Skeletal muscle tissue (tissue), 4 donors: ENCODE data around the gene TOM1L2. TPM values are rescaled to one million over a fixed set of nuclear protein-coding genes. Genes with fewer than 3 reads are reported as not detected.

ENCODE experiments used
- H3K27ac ChIP-seq: one replicate; pipeline ENCODE4 v1.7.0; 2013; ENCODE audit warnings: mild to moderate bottlenecking, low read depth, low read length, inconsistent platforms
- H3K27me3 ChIP-seq, 3 donors: one replicate each; pipeline ENCODE4 v1.7.0; 2013; ENCODE audit warnings: low read length in 3 of 3; ENCODE audit not compliant: control insufficient read depth in 3 of 3, insufficient read depth in 3 of 3
- H3K36me3 ChIP-seq, 3 donors: one replicate each; pipeline ENCODE4 v1.7.0; 2013; ENCODE audit warnings: low read length in 3 of 3; ENCODE audit not compliant: control insufficient read depth in 3 of 3, insufficient read depth in 3 of 3
- H3K4me1 ChIP-seq, 3 donors: one replicate each; pipeline ENCODE4 v1.7.0; 2013; ENCODE audit warnings: low read length in 3 of 3, mild to moderate bottlenecking in 3 of 3; ENCODE audit not compliant: control insufficient read depth in 3 of 3, insufficient read depth in 3 of 3
- H3K4me3 ChIP-seq, 3 donors: one replicate each; pipeline ENCODE4 v1.7.0; 2013; ENCODE audit warnings: low read length in 3 of 3
- H3K9ac ChIP-seq, 3 donors: one replicate each; pipeline ENCODE4 v1.7.0; 2013; ENCODE audit warnings: low read length in 3 of 3, mild to moderate bottlenecking in 3 of 3, moderate library complexity in 2 of 3, low read depth in 1 of 3
- H3K9me3 ChIP-seq, 3 donors: one replicate each; pipeline ENCODE4 v1.7.0; 2013; ENCODE audit warnings: low read length in 3 of 3; ENCODE audit not compliant: control insufficient read depth in 3 of 3
- total RNA-seq: library from RNA; depleted of rRNA; stranded (reverse); fragments of >200 nt; gene quantifications from one replicate; pipeline ENCODE4 v1.2.3, GENCODE V29; 2014
- donor health status: Osteomylitis.

The TOM1L2 gene
- total RNA-seq, 1 donor from 2014 or later = 14.1 TPM

- H3K27me3 ChIP-seq = no peaks in the 10 kb centered on the region
- no peaks in the 10 kb centered on the region for H3K9me3 ChIP-seq
- H3K4me3 ChIP-seq = no peak overlapping the region
- peak overlapping the region in 1 of 3 donors; percentile 21 for H3K9ac ChIP-seq
- peaks cover 22 to 38% (median 25%) of the 10 kb centered on the region in 3 donors for H3K4me1 ChIP-seq
- H3K36me3 ChIP-seq = peaks cover 19 to 38% (median 37%) of the 10 kb centered on the region in 3 donors
- no peak overlapping the region for H3K27ac ChIP-seq
Measured at GRCh38 chr17:17897442-17897841, 74.8 kb downstream of the TOM1L2 start.

DNA sequence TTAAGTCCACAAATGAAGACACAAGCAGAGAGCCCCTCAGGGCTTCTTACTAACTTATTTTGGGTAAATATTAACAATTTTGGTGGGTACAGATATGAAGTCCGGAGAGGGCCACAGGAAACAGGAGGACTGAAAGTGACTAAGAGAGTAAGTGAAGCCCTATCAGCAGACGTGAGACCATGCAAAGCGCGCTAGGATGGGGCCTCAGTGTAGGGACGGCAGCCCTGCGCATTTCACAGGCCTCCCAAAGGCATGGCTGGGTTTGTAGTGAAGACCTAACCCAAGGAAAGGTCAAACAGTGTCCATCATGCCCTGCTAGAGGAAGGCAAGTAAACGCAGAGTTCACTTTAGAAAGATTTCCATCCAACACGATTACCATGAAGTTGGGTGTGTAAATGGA, 75.5 kb downstream of the TOM1L2 start:
- H3K9me3 ChIP-seq = no peaks in the 10 kb centered on the region
- no peaks in the 10 kb centered on the region for H3K27me3 ChIP-seq
- H3K9ac ChIP-seq = no peak overlapping the region
- peaks cover 15 to 31% (median 20%) of the 10 kb centered on the region in 3 donors for H3K4me1 ChIP-seq
- no peak overlapping the region for H3K4me3 ChIP-seq
- H3K36me3 ChIP-seq = peaks cover 22 to 43% (median 40%) of the 10 kb centered on the region in 3 donors
- no peak overlapping the region for H3K27ac ChIP-seq

GRCh38 chr17:17893801-17894644, 78.2 kb downstream of the TOM1L2 start:
- Histone ChIP-seq H3K27me3 (no peaks in the 10 kb centered on the region), H3K4me3 (no peak overlapping the region), H3K36me3 (peaks cover 32 to 48% (median 46%) of the 10 kb centered on the region in 3 donors), H3K9me3 (no peaks in the 10 kb centered on the region), H3K4me1 (peaks cover 0 to 22% (median 2%) of the 10 kb centered on the region in 3 donors), H3K9ac (no peak overlapping the region), H3K27ac (no peak overlapping the region)

DNA sequence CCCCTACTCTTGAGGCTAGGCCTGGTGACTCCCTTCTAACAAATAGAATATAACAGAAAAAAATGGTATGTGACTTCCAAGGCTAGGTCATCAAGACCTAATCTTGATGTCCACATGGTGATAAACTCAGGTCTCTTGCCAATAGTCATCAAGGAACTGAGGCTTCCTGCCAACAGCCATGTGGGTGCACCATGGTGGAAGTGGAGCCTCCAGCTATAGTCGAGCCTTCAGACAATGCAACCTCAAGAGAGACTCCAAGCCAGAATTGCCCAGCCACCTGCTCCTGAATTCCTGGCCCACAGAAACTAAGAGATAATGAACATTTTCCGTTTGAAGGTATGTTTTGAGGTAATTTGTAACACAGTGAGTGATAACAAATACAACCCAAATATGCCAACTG, 79.5 kb downstream of the TOM1L2 start:
- Histone ChIP-seq H3K4me1 (peaks cover 4 to 31% (median 7%) of the 10 kb centered on the region in 3 donors), H3K27me3 (no peaks in the 10 kb centered on the region), H3K4me3 (no peak overlapping the region), H3K36me3 (peaks cover 30 to 44% (median 39%) of the 10 kb centered on the region in 3 donors), H3K27ac (no peak overlapping the region), H3K9ac (no peak overlapping the region), H3K9me3 (no peaks in the 10 kb centered on the region)

DNA sequence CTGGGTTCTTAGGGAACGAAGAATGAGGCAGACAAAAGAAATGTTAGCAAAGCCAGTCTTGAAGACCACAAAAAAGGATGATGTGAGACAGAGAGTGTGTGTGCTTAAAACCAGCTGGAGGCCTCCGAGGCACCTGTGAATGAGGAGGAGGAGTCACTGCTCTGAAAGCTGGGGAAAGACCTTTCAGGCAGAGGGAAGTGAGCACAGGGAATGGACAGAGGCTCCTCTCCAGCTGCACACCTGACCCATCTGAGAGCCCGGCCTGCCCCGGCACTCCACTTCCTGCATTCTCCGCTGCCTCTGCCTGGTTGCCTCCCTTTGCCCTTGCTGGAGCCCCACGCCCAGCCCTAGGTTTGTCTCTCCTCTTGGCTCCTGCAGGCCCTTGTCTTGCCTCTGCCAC, 80.2 kb downstream of the TOM1L2 start:
- no peak overlapping the region for H3K27ac ChIP-seq
- H3K36me3 ChIP-seq = peaks cover 30 to 44% (median 38%) of the 10 kb centered on the region in 3 donors
- no peak overlapping the region for H3K9ac ChIP-seq
- H3K4me1 ChIP-seq = peaks cover 7 to 28% (median 9%) of the 10 kb centered on the region in 3 donors
- H3K9me3 ChIP-seq = no peaks in the 10 kb centered on the region
- no peak overlapping the region for H3K4me3 ChIP-seq
- H3K27me3 ChIP-seq = no peaks in the 10 kb centered on the region

DNA sequence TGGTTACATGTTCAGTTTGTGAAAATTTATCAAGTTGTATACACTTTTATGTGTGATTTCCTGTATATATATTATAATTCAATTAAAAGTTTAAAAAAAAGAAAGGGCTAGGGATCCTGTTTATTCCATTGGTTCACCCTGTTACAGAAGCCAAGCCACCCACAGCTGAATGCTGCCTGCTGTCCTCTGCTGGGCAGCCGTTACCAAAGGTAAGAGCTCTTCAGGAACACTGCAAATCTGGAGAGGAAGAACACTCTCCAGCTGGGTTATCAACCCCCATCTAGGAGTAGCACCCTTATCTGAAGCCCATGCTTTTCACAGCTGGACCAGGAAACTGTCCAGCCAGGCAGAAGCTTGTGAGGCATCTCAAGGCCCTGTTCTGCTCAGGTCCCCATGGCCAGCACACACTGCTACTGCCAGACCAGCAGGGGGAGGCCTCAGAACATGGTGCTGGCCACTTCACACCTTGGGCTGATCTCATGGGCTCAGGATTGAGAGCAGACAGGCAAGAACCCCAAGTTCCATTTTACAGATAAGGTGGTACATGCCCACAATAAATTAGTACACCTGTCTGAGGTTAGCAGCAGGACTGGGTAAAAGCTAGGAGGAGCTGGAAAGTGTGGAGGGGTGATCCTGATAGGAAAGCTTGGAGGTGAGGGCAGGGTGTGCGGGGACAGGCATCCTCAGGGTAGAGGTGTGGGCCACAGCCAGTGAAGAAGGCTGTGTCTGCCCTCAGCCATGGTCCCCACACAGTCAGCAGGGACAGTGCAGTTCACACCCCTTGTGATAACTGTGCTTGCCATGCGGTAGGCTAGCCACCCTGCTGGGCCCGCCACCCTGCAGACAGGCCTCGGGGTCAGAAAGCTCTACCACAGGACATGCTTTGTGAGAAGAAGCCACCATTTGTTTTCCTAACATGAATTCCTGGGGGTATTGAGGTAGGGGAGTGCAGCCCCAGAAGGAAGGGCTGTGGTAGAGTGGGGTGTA, 81.1 kb downstream of the TOM1L2 start:
- Histone ChIP-seq H3K36me3 (peaks cover 24 to 38% (median 31%) of the 10 kb centered on the region in 3 donors), H3K27me3 (no peaks in the 10 kb centered on the region), H3K4me3 (no peak overlapping the region), H3K9me3 (no peaks in the 10 kb centered on the region), H3K9ac (no peak overlapping the region), H3K4me1 (peaks cover 16 to 38% (median 18%) of the 10 kb centered on the region in 3 donors), H3K27ac (no peak overlapping the region)

DNA sequence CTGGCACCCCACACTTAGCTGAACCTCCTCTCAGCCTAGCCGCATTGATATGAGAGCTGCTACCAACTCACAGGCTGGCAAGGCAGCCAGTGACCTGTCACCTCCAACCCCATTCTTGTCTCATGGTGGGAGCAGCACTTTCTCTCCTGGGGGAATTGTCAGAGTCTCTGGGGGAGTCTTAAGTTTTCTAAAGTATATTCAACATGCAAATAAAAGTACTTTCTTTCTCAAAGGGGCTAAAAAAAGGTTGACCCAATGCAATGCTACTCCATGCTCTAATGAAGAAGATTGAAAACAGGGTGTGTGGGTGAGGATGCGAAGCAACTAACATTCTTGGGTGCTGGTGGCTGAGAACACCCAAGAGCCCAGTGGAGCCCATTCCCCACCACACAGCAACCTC, 82.3 kb downstream of the TOM1L2 start:
- no peak overlapping the region for H3K4me3 ChIP-seq
- H3K4me1 ChIP-seq = peaks cover 24 to 45% (median 25%) of the 10 kb centered on the region in 3 donors
- peaks cover 22 to 27% (median 23%) of the 10 kb centered on the region in 3 donors for H3K36me3 ChIP-seq
- H3K9ac ChIP-seq = no peak overlapping the region
- H3K27me3 ChIP-seq = no peaks in the 10 kb centered on the region
- H3K9me3 ChIP-seq = no peaks in the 10 kb centered on the region
- no peak overlapping the region for H3K27ac ChIP-seq

DNA sequence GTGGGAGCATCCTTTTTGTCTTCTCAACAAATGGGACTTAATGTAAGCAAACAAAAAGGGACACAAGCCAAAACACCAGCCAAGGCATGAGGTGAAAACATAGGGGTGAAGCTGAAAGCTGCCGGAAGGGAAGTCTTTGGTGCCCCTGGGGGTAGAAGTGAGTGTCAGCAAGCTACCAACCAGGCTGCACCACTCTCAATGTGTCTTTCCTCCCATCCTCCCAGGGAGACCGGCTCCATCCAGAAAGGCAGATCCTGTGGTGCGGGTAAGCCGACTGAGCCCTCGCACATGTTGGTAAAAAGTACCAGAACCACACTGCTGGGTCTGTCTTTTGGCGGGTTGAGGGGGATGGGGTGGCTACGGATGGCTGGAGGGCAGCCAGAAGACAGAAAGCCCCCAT, 83.4 kb downstream of the TOM1L2 start:
- H3K9me3 ChIP-seq = no peaks in the 10 kb centered on the region
- no peak overlapping the region for H3K4me3 ChIP-seq
- H3K27me3 ChIP-seq = no peaks in the 10 kb centered on the region
- H3K27ac ChIP-seq = no peak overlapping the region
- peak overlapping the region in 1 of 3 donors; percentile 8 for H3K9ac ChIP-seq
- H3K4me1 ChIP-seq = peaks cover 33 to 49% (median 36%) of the 10 kb centered on the region in 3 donors
- H3K36me3 ChIP-seq = peaks cover 22 to 25% (median 23%) of the 10 kb centered on the region in 3 donors

DNA sequence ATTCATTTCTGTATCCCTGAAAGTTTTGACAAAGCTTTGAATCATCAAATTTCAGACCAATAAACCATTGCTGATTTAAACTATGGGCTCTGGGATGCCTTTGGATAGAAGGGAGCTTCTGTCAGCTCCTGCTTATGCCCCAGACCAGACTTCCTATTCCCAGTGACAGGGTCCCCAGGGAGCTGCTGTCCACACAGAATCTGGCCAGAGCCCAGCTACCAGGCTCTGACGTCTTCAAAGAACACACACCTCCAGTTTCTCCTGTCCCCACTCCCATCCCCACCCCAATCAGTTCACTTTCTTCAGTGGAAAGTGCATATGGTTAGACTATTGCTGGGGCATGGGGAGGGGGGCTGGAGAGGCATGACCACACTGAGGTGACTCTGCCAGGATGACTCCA, 83.8 kb downstream of the TOM1L2 start:
- Histone ChIP-seq H3K9ac (peak overlapping the region in 1 of 3 donors; percentile 50), H3K9me3 (no peaks in the 10 kb centered on the region), H3K27me3 (no peaks in the 10 kb centered on the region), H3K36me3 (peaks cover 21 to 24% (median 22%) of the 10 kb centered on the region in 3 donors), H3K4me3 (no peak overlapping the region), H3K4me1 (peaks cover 36 to 51% (median 39%) of the 10 kb centered on the region in 3 donors), H3K27ac (no peak overlapping the region)
